Testis (tissue), 3 donors: ENCODE data around the gene ADK. TPM values are rescaled to one million over a fixed set of nuclear protein-coding genes. Genes with fewer than 3 reads are reported as not detected.

Experiments used
- DNase-seq: peaks from one replicate; pipeline ENCODE4 v3.0.0-alpha.2; 2019
- H3K27ac ChIP-seq, 2 donors: fragments of 200-600 bp; sonication (generic); one replicate each; pipeline ENCODE4 v1.5.1; 2019
- H3K27me3 ChIP-seq: fragments of 200-600 bp; sonication (generic); one replicate; pipeline ENCODE4 v1.5.1; 2019
- H3K36me3 ChIP-seq: fragments of 200-600 bp; sonication (generic); one replicate; pipeline ENCODE4 v1.5.1; 2017; ENCODE audit warnings: low read depth; ENCODE audit errors: missing control alignments
- H3K4me1 ChIP-seq: fragments of 200-600 bp; sonication (generic); one replicate; pipeline ENCODE4 v1.5.1; 2019
- H3K4me3 ChIP-seq, 2 donors: fragments of 200-600 bp; sonication (generic); one replicate each; pipeline ENCODE4 v1.5.1; 2017 to 2019
- H3K9me3 ChIP-seq: fragments of 200-600 bp; sonication (generic); one replicate; pipeline ENCODE4 v1.5.1; 2017
- POLR2A ChIP-seq: fragments of 450-650 bp; IDR thresholded peaks from one replicate; pipeline ENCODE4 v1.6.1; 2017; ENCODE audit warnings: antibody characterized with exemption, mild to moderate bottlenecking, moderate library complexity
- WGBS, 2 donors: methylation state at CpG; one replicate each; pipeline ENCODE4 v1.1.5; 2018; 5-methylcytosine and 5-hydroxymethylcytosine counted together
- intact Hi-C: fragments of 100-400 bp; cut with DNase I; formaldehyde crosslinking; loops from one replicate; pipeline ENCODE4 v1.15.1; 2023; ENCODE audit warnings: low total_unique reads
- polyA plus RNA-seq: library from polyadenylated mRNA; stranded (reverse); fragments of 350-450 nt; fragmentation: Illumina TruSeq; extraction: RNeasy Lipid Tissue Mini Kit (QIAGEN cat#74804); gene quantifications from one replicate; pipeline ENCODE4 v1.2.3, GENCODE V29; 2014; ENCODE audit warnings: low read depth, low replicate concordance; ENCODE audit not compliant: insufficient read depth
- total RNA-seq, 2 donors: library from RNA; depleted of rRNA; stranded (reverse); fragments of >200 nt; gene quantifications; one replicate each; pipeline ENCODE4 v1.2.3, GENCODE V29; 2016
- TF ChIP-seq, protein P1 (sequence below), 3 experiments: fragments of 450-650 bp in 2 of 3; fragments of 200-600 bp in 1 of 3; sonication (generic) in 1 of 3; IDR thresholded peaks; one replicate each; pipeline ENCODE4 v1.5.1; 2016 to 2019; ENCODE audit warnings: antibody characterized with exemption in 3 of 3, mild to moderate bottlenecking in 2 of 3, moderate library complexity in 1 of 3

The ADK gene
- total and polyA plus RNA-seq, 3 donors from 2014 or later: 23.3 to 61.8 (median 55.3) TPM

DNA sequence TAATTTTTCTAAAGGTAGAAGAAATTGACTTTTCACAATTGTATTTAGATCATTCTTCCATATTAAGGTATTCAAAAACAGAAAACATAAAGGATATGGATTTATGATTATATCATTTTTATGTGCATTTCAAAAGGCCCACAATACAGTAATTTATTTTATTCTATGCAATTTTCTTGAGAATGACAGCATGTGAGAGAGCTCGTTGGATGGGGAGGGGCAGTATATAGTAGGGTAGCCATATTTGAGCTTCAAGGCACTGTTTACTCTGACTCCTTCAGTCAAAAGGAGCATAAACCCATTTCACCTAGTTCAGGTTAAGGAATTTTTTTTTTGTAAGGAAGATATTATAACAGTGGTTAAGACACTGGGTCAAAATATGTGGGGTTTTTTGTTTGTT lies 534.5 kb downstream of the ADK start:
- no peaks in the 10 kb centered on the region for H3K27me3 ChIP-seq
- H3K9me3 ChIP-seq: no peaks in the 10 kb centered on the region
- H3K27ac ChIP-seq: no peak overlapping the region
- TF ChIP-seq, protein P1, sequence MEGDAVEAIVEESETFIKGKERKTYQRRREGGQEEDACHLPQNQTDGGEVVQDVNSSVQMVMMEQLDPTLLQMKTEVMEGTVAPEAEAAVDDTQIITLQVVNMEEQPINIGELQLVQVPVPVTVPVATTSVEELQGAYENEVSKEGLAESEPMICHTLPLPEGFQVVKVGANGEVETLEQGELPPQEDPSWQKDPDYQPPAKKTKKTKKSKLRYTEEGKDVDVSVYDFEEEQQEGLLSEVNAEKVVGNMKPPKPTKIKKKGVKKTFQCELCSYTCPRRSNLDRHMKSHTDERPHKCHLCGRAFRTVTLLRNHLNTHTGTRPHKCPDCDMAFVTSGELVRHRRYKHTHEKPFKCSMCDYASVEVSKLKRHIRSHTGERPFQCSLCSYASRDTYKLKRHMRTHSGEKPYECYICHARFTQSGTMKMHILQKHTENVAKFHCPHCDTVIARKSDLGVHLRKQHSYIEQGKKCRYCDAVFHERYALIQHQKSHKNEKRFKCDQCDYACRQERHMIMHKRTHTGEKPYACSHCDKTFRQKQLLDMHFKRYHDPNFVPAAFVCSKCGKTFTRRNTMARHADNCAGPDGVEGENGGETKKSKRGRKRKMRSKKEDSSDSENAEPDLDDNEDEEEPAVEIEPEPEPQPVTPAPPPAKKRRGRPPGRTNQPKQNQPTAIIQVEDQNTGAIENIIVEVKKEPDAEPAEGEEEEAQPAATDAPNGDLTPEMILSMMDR (IDR thresholded peaks at IDR 0.05): no peak
- TF ChIP-seq POLR2A: no peak
- 73 to 80% methylated on average over 1 of the region's 1 CpG for WGBS, 2 donors
- H3K4me3 ChIP-seq: no peak overlapping the region
- no peaks in the 10 kb centered on the region for H3K4me1 ChIP-seq
- DNase-seq: no peak
- intact Hi-C loops: no loop called here
- no peaks in the 10 kb centered on the region for H3K36me3 ChIP-seq

GRCh38 chr10:74690393-74690792 lies 539.4 kb downstream of the ADK start:
- 93% methylated on average over 4 of the region's 4 CpGs for WGBS, 2 donors
- Histone ChIP-seq H3K4me1 (no peaks in the 10 kb centered on the region), H3K36me3 (no peaks in the 10 kb centered on the region), H3K4me3 (no peak overlapping the region), H3K27me3 (no peaks in the 10 kb centered on the region), H3K9me3 (no peaks in the 10 kb centered on the region), H3K27ac (no peak overlapping the region)
- TF ChIP-seq, protein P1 (IDR thresholded peaks at IDR 0.05): no peak
- TF ChIP-seq POLR2A: no peak
- DNase-seq: no peak
- intact Hi-C loops: no loop called here

DNA sequence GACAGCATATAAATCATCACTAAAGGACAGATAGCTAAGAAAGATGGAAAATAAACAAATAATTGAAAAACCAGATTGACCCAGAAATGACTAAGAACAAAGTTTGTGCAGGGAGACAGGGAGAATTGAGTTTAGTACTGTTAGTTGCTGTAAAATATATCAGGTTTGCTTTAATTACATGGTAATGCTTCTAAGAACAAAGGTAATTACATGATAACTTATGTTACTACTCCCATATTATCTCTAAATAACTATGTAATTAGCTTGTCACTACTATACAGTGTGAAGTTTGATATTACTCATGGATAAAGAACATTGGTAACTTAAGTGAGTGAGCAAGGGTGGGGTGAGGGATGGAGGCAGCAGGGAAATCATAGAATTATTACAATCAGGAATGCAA lies 540.1 kb downstream of the ADK start:
- intact Hi-C loops: no loop called here
- H3K27ac ChIP-seq: no peak overlapping the region
- no peak overlapping the region for H3K4me3 ChIP-seq
- H3K27me3 ChIP-seq: no peaks in the 10 kb centered on the region
- no peak for DNase-seq
- H3K9me3 ChIP-seq: no peaks in the 10 kb centered on the region
- H3K36me3 ChIP-seq: no peaks in the 10 kb centered on the region
- H3K4me1 ChIP-seq: no peaks in the 10 kb centered on the region
- TF ChIP-seq, protein P1 (IDR thresholded peaks at IDR 0.05): no peak
- no peak for TF ChIP-seq POLR2A

DNA sequence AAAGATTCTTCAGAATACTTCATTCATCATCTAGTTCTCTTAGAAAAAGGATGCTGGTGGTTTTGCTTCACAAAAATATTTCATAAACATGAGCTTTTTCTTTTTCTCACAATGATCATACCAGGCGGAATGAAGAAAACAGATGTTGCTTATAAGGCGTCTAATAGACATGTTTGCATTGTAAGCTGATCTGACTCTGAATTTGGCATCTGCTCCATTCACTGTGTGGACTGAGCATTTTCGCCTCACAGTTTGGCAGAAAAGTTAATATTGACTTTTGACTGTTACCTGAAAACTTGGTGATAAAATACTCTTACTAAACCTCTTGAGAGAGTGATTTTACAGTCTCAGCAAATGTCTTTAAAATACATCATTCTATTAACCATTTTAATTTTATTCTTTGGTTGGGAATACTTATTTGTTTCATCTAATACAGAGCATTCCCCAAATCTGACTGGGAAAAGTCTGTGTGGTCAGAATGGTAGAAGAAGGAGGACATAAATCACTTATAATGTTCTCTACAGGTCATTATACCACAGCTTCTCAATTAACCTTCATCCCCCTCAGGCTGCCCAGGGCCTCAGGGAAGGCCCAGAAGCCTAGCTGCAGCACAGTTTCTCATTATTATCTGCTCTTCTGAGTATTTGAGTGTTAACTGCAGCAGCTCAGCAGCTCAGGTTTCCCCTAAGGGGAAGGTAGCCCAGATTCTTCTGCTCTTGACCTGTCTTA lies 553.8 kb downstream of the ADK start:
- no peak for DNase-seq
- TF ChIP-seq, protein P1 (IDR thresholded peaks at IDR 0.05): no peak
- no peak for TF ChIP-seq POLR2A
- Histone ChIP-seq H3K27me3 (no peaks in the 10 kb centered on the region), H3K9me3 (no peaks in the 10 kb centered on the region), H3K4me3 (no peak overlapping the region), H3K27ac (no peak overlapping the region), H3K4me1 (no peaks in the 10 kb centered on the region), H3K36me3 (no peaks in the 10 kb centered on the region)
- intact Hi-C loops: no loop called here
- 90 to 91% methylated on average over 3 of the region's 3 CpGs for WGBS, 2 donors

DNA sequence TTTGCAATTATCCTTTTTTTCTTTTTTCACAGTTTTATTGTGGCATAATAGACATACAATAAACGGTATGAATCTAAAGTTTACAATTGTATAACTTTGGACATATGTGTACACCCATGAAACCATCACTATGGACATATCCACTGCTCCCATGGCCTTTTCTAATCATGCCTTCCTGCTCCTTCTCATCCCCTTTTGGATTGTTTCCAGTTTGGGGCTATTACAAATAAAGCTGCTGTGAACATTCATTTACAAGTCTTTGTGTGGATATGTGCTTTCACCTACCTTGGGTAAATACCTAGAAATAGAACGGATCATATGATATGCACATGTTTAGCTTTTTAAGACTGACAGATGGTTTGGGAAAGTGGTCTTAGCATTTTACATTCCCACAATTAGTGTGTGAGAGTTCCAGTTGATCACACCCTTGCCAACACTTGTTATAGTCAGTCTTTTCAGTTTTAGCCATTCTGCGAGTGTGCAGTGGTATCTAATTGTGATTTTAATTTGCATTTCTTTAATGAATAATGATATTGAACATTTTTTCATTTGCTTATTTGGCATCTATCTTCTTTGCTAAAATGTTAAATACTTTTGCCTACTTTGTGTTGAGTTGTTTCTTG lies 554.4 kb downstream of the ADK start:
- no peak for DNase-seq
- Histone ChIP-seq H3K27ac (no peak overlapping the region), H3K4me1 (no peaks in the 10 kb centered on the region), H3K9me3 (no peaks in the 10 kb centered on the region), H3K4me3 (no peak overlapping the region), H3K36me3 (no peaks in the 10 kb centered on the region), H3K27me3 (no peaks in the 10 kb centered on the region)
- 88% methylated on average over 3 of the region's 3 CpGs for WGBS, 2 donors
- TF ChIP-seq, protein P1 (IDR thresholded peaks at IDR 0.05): no peak
- no peak for TF ChIP-seq POLR2A
- intact Hi-C loops: no loop called here
